ENCODE measurements around the gene CAMK2A. TPM values are rescaled to one million over a fixed set of nuclear protein-coding genes. Genes with fewer than 3 reads are reported as not detected.

The CAMK2A gene
- total and polyA plus RNA-seq, 2 experiments from 2014 or later = 1.2 to 2.6 TPM

DNA sequence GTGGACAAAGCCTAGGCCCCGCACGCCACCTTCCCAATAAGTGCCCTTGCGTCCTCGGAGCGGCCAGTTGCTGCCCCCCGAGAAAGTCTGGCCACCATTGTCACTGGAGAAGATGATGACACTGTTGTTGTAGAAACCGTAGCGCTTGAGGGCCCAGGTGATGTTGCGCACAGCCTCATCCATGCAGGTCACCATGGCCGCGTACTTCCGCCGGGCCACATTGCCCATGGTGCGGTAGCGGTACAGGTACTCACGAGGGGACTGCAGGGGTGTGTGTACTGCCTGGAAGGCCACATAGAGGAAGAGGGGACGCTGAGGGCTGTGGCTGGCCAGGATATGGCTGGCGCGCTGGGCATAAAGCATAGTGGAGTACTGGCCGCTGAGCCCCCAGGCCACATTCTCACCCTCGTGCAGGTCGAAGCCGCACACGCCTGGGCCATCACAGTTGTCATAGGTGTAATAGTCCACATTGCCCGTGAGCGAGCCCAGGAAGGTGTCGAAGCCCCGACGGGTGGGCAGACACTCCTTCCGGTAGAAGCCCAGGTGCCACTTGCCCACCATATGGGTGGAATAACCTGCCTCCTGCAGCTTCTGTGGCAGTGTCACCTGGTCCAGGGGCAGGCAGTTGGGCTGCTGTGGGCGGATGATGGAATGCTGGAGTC lies 8.5 kb upstream of the CAMK2A start:
- TF ChIP-seq EZH2 (IDR thresholded peaks at IDR 0.05; ENCODE audit: borderline replicate concordance) = no peak
- TF ChIP-seq, protein P1, sequence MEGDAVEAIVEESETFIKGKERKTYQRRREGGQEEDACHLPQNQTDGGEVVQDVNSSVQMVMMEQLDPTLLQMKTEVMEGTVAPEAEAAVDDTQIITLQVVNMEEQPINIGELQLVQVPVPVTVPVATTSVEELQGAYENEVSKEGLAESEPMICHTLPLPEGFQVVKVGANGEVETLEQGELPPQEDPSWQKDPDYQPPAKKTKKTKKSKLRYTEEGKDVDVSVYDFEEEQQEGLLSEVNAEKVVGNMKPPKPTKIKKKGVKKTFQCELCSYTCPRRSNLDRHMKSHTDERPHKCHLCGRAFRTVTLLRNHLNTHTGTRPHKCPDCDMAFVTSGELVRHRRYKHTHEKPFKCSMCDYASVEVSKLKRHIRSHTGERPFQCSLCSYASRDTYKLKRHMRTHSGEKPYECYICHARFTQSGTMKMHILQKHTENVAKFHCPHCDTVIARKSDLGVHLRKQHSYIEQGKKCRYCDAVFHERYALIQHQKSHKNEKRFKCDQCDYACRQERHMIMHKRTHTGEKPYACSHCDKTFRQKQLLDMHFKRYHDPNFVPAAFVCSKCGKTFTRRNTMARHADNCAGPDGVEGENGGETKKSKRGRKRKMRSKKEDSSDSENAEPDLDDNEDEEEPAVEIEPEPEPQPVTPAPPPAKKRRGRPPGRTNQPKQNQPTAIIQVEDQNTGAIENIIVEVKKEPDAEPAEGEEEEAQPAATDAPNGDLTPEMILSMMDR (IDR thresholded peaks at IDR 0.05; ENCODE audit: poor library complexity) = no peak
- 98% methylated on average over 31 of the region's 31 CpGs for WGBS (ENCODE audit: low lambda C conversion rate, missing lambda C conversion rate)

DNA sequence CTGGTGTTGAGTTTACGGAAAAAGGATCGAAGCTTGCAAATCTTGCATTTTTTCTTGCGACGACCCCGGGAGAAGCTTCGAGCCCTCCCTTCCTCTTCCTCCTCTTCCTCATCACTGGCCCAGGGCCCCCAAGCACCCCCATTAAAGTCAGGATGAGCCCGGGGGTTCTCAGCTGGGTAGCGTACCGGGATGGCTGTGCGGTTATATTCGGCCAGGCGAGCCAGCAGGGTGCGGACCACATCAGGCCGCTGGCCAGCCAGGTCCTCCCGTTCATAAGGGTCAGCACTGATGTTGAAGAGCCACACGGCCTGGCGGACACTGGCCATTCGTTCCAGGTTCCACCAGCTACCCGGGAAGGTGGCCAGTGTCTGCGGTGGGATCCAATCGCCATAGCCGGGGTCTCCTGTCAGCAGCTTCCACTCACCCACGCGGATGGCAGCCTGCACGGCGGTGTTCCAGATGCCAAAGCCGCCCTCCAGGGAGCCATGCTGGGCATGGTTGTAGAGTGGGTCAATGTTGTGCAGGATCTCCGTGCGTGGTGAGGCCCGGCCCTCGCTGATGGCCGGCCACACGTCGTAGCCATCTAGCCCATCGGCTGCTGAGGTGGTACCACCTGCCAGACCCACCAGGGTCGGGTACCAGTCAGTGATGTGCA lies 7.8 kb upstream of the CAMK2A start:
- no peak overlapping the region for H2AFZ ChIP-seq

More for the DNA sequence above, 8.5 kb upstream of the CAMK2A start:
- Histone ChIP-seq H4K20me1 (ENCODE audit: insufficient read depth, poor library complexity, severe bottlenecking) (no peaks in the 10 kb centered on the region), H3K36me3 (replicated peaks; ENCODE audit: insufficient read depth, low read depth) (no peaks in the 10 kb centered on the region), H3K9me3 (ENCODE audit: low read depth) (no peaks in the 10 kb centered on the region), H2AFZ (no peak overlapping the region), H3K4me3 (no peak overlapping the region), H3K27ac (peak overlapping the region; percentile 81), H3K27me3 (no peaks in the 10 kb centered on the region), H3K4me2 (no peak overlapping the region), H3K4me1 (ENCODE audit: insufficient read depth) (peaks cover 22% of the 10 kb centered on the region), H3K9me2 (replicated peaks; ENCODE audit: insufficient read depth) (no peaks in the 10 kb centered on the region), H3K79me2 (no peaks in the 10 kb centered on the region)
- no peak for DNase-seq (ENCODE audit: low spot score)

DNA sequence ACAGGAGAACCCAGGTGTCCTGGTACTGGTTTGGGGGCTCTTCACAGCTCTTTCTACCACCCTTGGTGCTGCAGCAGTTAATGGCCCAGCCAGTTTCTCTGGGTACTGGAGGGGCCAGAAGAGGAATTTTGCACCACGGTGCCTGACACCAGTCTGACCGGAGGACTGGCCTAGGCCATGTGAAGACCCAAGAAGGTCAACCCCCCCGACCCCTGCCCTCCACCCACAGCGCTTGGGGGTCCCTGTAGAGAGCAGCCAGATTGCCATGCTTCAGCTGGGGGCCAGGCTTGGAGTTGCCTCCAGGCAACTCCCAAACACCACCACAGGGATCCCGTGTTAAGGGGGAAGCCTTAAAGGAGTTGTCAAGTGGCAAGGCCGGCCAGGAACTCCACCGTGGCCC lies 6.9 kb upstream of the CAMK2A start:
- no peaks in the 10 kb centered on the region for H3K79me2 ChIP-seq
- H3K4me1 ChIP-seq (ENCODE audit: insufficient read depth) = peaks cover 11% of the 10 kb centered on the region
- no peaks in the 10 kb centered on the region for H4K20me1 ChIP-seq (ENCODE audit: insufficient read depth, poor library complexity, severe bottlenecking)
- TF ChIP-seq EZH2phosphoT487 (IDR thresholded peaks at IDR 0.05; ENCODE audit: low read depth, severe bottlenecking, unreplicated experiment) = no peak
- no peak overlapping the region for H2AFZ ChIP-seq
- no peaks in the 10 kb centered on the region for H3K9me3 ChIP-seq (ENCODE audit: low read depth)
- H3K4me2 ChIP-seq = no peak overlapping the region
- no peak for DNase-seq (ENCODE audit: low spot score)
- WGBS (ENCODE audit: low lambda C conversion rate, missing lambda C conversion rate) = 87% methylated on average over 7 of the region's 7 CpGs
- H3K27me3 ChIP-seq = no peaks in the 10 kb centered on the region
- H3K4me3 ChIP-seq = no peak overlapping the region
- H3K9me2 ChIP-seq (replicated peaks; ENCODE audit: insufficient read depth) = no peaks in the 10 kb centered on the region
- no peak overlapping the region for H3K27ac ChIP-seq
- no peaks in the 10 kb centered on the region for H3K36me3 ChIP-seq (replicated peaks; ENCODE audit: insufficient read depth, low read depth)

More for the DNA sequence above, 7.8 kb upstream of the CAMK2A start:
- DNase-seq (ENCODE audit: low spot score) = no peak
- no peaks in the 10 kb centered on the region for H3K9me3 ChIP-seq (ENCODE audit: low read depth)
- H4K20me1 ChIP-seq (ENCODE audit: insufficient read depth, poor library complexity, severe bottlenecking) = no peaks in the 10 kb centered on the region
- peaks cover 16% of the 10 kb centered on the region for H3K4me1 ChIP-seq (ENCODE audit: insufficient read depth)
- WGBS (ENCODE audit: low lambda C conversion rate, missing lambda C conversion rate) = 97% methylated on average over 36 of the region's 36 CpGs
- H3K9me2 ChIP-seq (replicated peaks; ENCODE audit: insufficient read depth) = no peaks in the 10 kb centered on the region
- no peaks in the 10 kb centered on the region for H3K36me3 ChIP-seq (replicated peaks; ENCODE audit: insufficient read depth, low read depth)
- no peak overlapping the region for H3K4me2 ChIP-seq
- H3K4me3 ChIP-seq = no peak overlapping the region
- H3K27ac ChIP-seq = no peak overlapping the region
- no peaks in the 10 kb centered on the region for H3K79me2 ChIP-seq
- H3K27me3 ChIP-seq = no peaks in the 10 kb centered on the region
- TF ChIP-seq EZH2phosphoT487 (IDR thresholded peaks at IDR 0.05; ENCODE audit: low read depth, severe bottlenecking, unreplicated experiment) (no peak), EZH2 (IDR thresholded peaks at IDR 0.05; ENCODE audit: borderline replicate concordance) (no peak)
- TF ChIP-seq, protein P1 (IDR thresholded peaks at IDR 0.05; ENCODE audit: poor library complexity) = no peak

GRCh38 chr5:150295741-150296486 lies 6.3 kb upstream of the CAMK2A start:
- H3K79me2 ChIP-seq = no peaks in the 10 kb centered on the region
- no peak overlapping the region for H3K4me3 ChIP-seq
- TF ChIP-seq EZH2 (IDR thresholded peaks at IDR 0.05; ENCODE audit: borderline replicate concordance) (no peak), EZH2phosphoT487 (IDR thresholded peaks at IDR 0.05; ENCODE audit: low read depth, severe bottlenecking, unreplicated experiment) (no peak)
- TF ChIP-seq, protein P1 (IDR thresholded peaks at IDR 0.05; ENCODE audit: poor library complexity) = no peak
- no peak overlapping the region for H3K4me2 ChIP-seq
- WGBS (ENCODE audit: low lambda C conversion rate, missing lambda C conversion rate) = 93% methylated on average over 17 of the region's 17 CpGs
- no peaks in the 10 kb centered on the region for H3K27me3 ChIP-seq
- H2AFZ ChIP-seq = no peak overlapping the region
- no peak for DNase-seq (ENCODE audit: low spot score)
- H3K27ac ChIP-seq = no peak overlapping the region
- H3K9me2 ChIP-seq (replicated peaks; ENCODE audit: insufficient read depth) = no peaks in the 10 kb centered on the region
- no peaks in the 10 kb centered on the region for H3K9me3 ChIP-seq (ENCODE audit: low read depth)
- H4K20me1 ChIP-seq (ENCODE audit: insufficient read depth, poor library complexity, severe bottlenecking) = no peaks in the 10 kb centered on the region
- no peaks in the 10 kb centered on the region for H3K36me3 ChIP-seq (replicated peaks; ENCODE audit: insufficient read depth, low read depth)
- peaks cover 11% of the 10 kb centered on the region for H3K4me1 ChIP-seq (ENCODE audit: insufficient read depth)
